Measurements from ENCODE around the gene NAALADL2. TPM values are rescaled to one million over a fixed set of nuclear protein-coding genes. Genes with fewer than 3 reads are reported as not detected.

Gene NAALADL2
- polyA plus RNA-seq, 2 of the 4 experiments (the other 2 are of a cell fraction), result 0.09 to 0.28 TPM

DNA sequence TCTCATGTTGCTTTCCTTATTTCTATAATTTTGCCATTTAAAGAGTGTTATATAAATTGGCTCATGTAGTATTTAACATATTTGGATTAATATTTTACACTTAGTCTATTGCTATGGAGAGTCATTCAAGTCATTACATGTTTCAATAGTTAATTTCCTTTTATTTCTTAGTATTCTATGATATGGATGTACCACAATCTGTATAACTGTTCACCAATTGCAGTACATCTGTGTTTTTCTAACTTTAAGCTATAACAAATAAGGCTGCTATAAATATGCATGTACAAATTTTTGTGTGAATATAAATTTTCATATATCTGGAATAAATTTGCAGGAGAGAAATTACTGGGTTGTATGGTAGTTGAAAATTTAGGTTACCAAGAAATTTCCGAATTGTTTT is 993.4 kb downstream of the NAALADL2 start:
- WGBS (ENCODE audit: missing lambda C conversion rate), result 2% methylated on average over 1 of the region's 1 CpG
- CTCF ChIA-PET, result no interaction called here
- H3K27ac ChIP-seq, result no peak overlapping the region
- no peak overlapping the region for H3K4me3 ChIP-seq
- DNase-seq (ENCODE audit: low read depth in 1 of 2, low spot score in 1 of 2) (no peak), FAIRE-seq (no peak), ATAC-seq (no peak)
- no peak overlapping the region for H3K4me2 ChIP-seq
- no peak for TF ChIP-seq ZC3H11A (IDR thresholded peaks at IDR 0.05)
- POLR2A ChIA-PET, result no interaction called here
- H3K4me1 ChIP-seq, result no peaks in the 10 kb centered on the region
- H3K9me3 ChIP-seq, result no peaks in the 10 kb centered on the region

- Histone ChIP-seq H3K9me3 (no peaks in the 10 kb centered on the region), H3K4me1 (no peaks in the 10 kb centered on the region), H3K4me3 (no peak overlapping the region), H3K27ac (no peak overlapping the region), H3K4me2 (no peak overlapping the region)
- 42% methylated on average over 2 of the region's 2 CpGs for WGBS (ENCODE audit: missing lambda C conversion rate)
- no peak for TF ChIP-seq ZFP36 (IDR thresholded peaks at IDR 0.05; ENCODE audit: borderline replicate concordance, partially characterized antibody)
- no peak for TF ChIP-seq POLR2A (IDR thresholded peaks at IDR 0.05; ENCODE audit: low read length)
- no peak for TF ChIP-seq ZC3H11A (IDR thresholded peaks at IDR 0.05)
- no peak for TF ChIP-seq E2F6 (IDR thresholded peaks at IDR 0.05; ENCODE audit: borderline replicate concordance, low read depth)
- TF ChIP-seq HES2 (IDR thresholded peaks at IDR 0.05), result no peak
- no peak for TF ChIP-seq ESRRA (IDR thresholded peaks at IDR 0.05; ENCODE audit: borderline replicate concordance, low read length)
- no peak for TF ChIP-seq CHD4 (IDR thresholded peaks at IDR 0.05; ENCODE audit: borderline replicate concordance)
- no peak for TF ChIP-seq HDAC2 (IDR thresholded peaks at IDR 0.05)
- no peak for TF ChIP-seq RAD21 (conservative IDR thresholded peaks at IDR 0.05 in 1 of 2, IDR thresholded peaks at IDR 0.05 in 1 of 2)
- no peak for TF ChIP-seq BHLHE40 (IDR thresholded peaks at IDR 0.05; ENCODE audit: low read depth, low read length)
- no peak for TF ChIP-seq TFCP2L1 (CRISPR knock-in tag; IDR thresholded peaks at IDR 0.05)
- no peak for TF ChIP-seq CHD2 (IDR thresholded peaks at IDR 0.05; ENCODE audit: low read length, partially characterized antibody)
- ChIA-PET CTCF (no interaction called here), POLR2A (no interaction called here)
- no peak for DNase-seq (ENCODE audit: low read depth in 1 of 2, low spot score in 1 of 2)
- no peak for FAIRE-seq
- ATAC-seq, result no peak
Observed at GRCh38 chr3:175857666-175858270, 998.6 kb downstream of the NAALADL2 start.

Small RNA genes lying within 50 kb of the gene (small RNA-seq; reads per million reads assigned to genes)
- gene MIR4789 (0 reads per million in 6 experiments), gene RNU4-91P (0 reads per million in 6 experiments), gene RNU6-1233P (0 reads per million in 6 experiments), gene RNU6-1317P (0 reads per million in 6 experiments)

Measured in A549 (cell line).